Neural cell (in vitro differentiated cells): ENCODE results near the gene LRRC8C. TPM values are rescaled to one million over a fixed set of nuclear protein-coding genes. Genes with fewer than 3 reads are reported as not detected.

Experiments used
- H2AFZ ChIP-seq: fragments of 200-600, 300-800 bp; sonication (generic), shearing (Covaris generic); 2 replicates; pipeline ENCODE4 v1.6.0; 2014; ENCODE audit warnings: low read depth, mild to moderate bottlenecking, antibody characterized with exemption, low read length, moderate library complexity
- H3F3A ChIP-seq: fragments of 200-600 bp; shearing (Covaris generic); 2 replicates; pipeline ENCODE4 v1.6.1; 2016; ENCODE audit warnings: mild to moderate bottlenecking, moderate library complexity, mixed read lengths, antibody characterized with exemption, low read length; ENCODE audit not compliant: insufficient read depth, poor library complexity, severe bottlenecking
- H3K27ac ChIP-seq: fragments of 200-600, 300-800 bp; sonication (generic), shearing (Covaris generic); 2 replicates; pipeline ENCODE4 v1.5.1; 2014; ENCODE audit warnings: mild to moderate bottlenecking, low read length, moderate library complexity
- H3K27me3 ChIP-seq: fragments of 300-800, 200-600 bp; sonication (generic), shearing (Covaris generic); 2 replicates; pipeline ENCODE4 v1.6.0; 2014; ENCODE audit warnings: mild to moderate bottlenecking, low read depth, low read length, moderate library complexity; ENCODE audit not compliant: insufficient read depth
- H3K36me3 ChIP-seq: fragments of 300-800, 200-600 bp; sonication (generic), shearing (Covaris generic); 2 replicates; pipeline ENCODE4 v1.5.1; 2014; ENCODE audit warnings: mild to moderate bottlenecking, antibody characterized with exemption, low read length, moderate library complexity; ENCODE audit not compliant: insufficient read depth
- H3K4me2 ChIP-seq: fragments of 300-800, 200-600 bp; sonication (generic), shearing (Covaris generic); 2 replicates; pipeline ENCODE4 v1.6.0; 2014; ENCODE audit warnings: mild to moderate bottlenecking, low read length
- H3K4me3 ChIP-seq: fragments of 300-800, 200-600 bp; sonication (generic), shearing (Covaris generic); 2 replicates; pipeline ENCODE4 v1.5.1; 2014; ENCODE audit warnings: mild to moderate bottlenecking, low read length, moderate library complexity
- H3K79me2 ChIP-seq: fragments of 200-600 bp; shearing (Covaris generic); replicated peaks from 2 replicates; pipeline ENCODE4 v1.6.0; 2014; ENCODE audit warnings: mild to moderate bottlenecking, low read length, moderate library complexity; ENCODE audit not compliant: insufficient read depth
- H3K9ac ChIP-seq: fragments of 300-800, 200-600 bp; sonication (generic), shearing (Covaris generic); 2 replicates; pipeline ENCODE4 v1.6.1; 2016; ENCODE audit warnings: mild to moderate bottlenecking, low read length, mixed read lengths
- H3K9me2 ChIP-seq: fragments of 200-600 bp; shearing (Covaris generic); 2 replicates; pipeline ENCODE4 v1.6.1; 2016; ENCODE audit warnings: mild to moderate bottlenecking, low read length, mixed read lengths; ENCODE audit not compliant: insufficient read depth
- H3K9me3 ChIP-seq: fragments of 200-600, 300-800 bp; sonication (generic), shearing (Covaris generic); 2 replicates; pipeline ENCODE4 v1.6.1; 2016; ENCODE audit warnings: mild to moderate bottlenecking, mixed run types, low read length, moderate library complexity, mixed read lengths
- H4K20me1 ChIP-seq: fragments of 200-600 bp; shearing (Covaris generic); 2 replicates; pipeline ENCODE4 v1.6.1; 2016; ENCODE audit warnings: mild to moderate bottlenecking, mixed run types; ENCODE audit not compliant: insufficient read depth
- CTCF ChIP-seq: fragments of 450-650 bp; IDR thresholded peaks from 2 replicates; pipeline ENCODE4 v1.5.1; 2014; ENCODE audit warnings: antibody characterized with exemption, mild to moderate bottlenecking, moderate library complexity; ENCODE audit not compliant: poor library complexity, severe bottlenecking
- EP300 ChIP-seq: fragments of 450-650 bp; conservative IDR thresholded peaks from 2 replicates; pipeline ENCODE4 v1.6.1; 2014; ENCODE audit warnings: antibody characterized with exemption, mild to moderate bottlenecking, moderate library complexity; ENCODE audit not compliant: poor library complexity, severe bottlenecking
- EZH2 ChIP-seq: fragments of 200-600, 300-800 bp; shearing (Covaris generic), sonication (generic); IDR thresholded peaks from 2 replicates; pipeline ENCODE4 v1.6.1; 2014; ENCODE audit warnings: antibody characterized with exemption, low read length, borderline replicate concordance, mild to moderate bottlenecking; ENCODE audit not compliant: insufficient read depth, poor library complexity, severe bottlenecking
- MXI1 ChIP-seq: fragments of 450-650 bp; conservative IDR thresholded peaks from 2 replicates; pipeline ENCODE4 v1.6.1; 2014; ENCODE audit warnings: antibody characterized with exemption, mild to moderate bottlenecking; ENCODE audit not compliant: poor library complexity, severe bottlenecking
- POLR2AphosphoS5 ChIP-seq: IDR thresholded peaks from 2 replicates; pipeline ENCODE4 v1.6.1; 2012
- RAD21 ChIP-seq: fragments of 450-650 bp; conservative IDR thresholded peaks from 2 replicates; pipeline ENCODE4 v1.6.1; 2014; ENCODE audit warnings: antibody characterized with exemption, mild to moderate bottlenecking, moderate library complexity
- REST ChIP-seq: IDR thresholded peaks from 2 replicates; pipeline ENCODE4 v1.6.1; 2012; ENCODE audit warnings: borderline replicate concordance
- SMC3 ChIP-seq: fragments of 450-650 bp; conservative IDR thresholded peaks from 2 replicates; pipeline ENCODE4 v1.6.1; 2014; ENCODE audit warnings: antibody characterized with exemption, mild to moderate bottlenecking, moderate library complexity; ENCODE audit not compliant: poor library complexity
- TAF1 ChIP-seq: IDR thresholded peaks from 2 replicates; pipeline ENCODE4 v1.6.1; 2012; ENCODE audit warnings: low read depth
- polyA plus RNA-seq: library from polyadenylated mRNA; depleted of rRNA; stranded (reverse); fragments of >200 nt; gene quantifications from 2 replicates; pipeline ENCODE4 v1.2.3, GENCODE V29; 2014

The LRRC8C gene
- polyA plus RNA-seq, 1 donor from 2014 or later: 0.78 TPM

- no peaks in the 10 kb centered on the region for H4K20me1 ChIP-seq
- H3F3A ChIP-seq: no peaks in the 10 kb centered on the region
- H3K79me2 ChIP-seq: no peaks in the 10 kb centered on the region
- H3K9me3 ChIP-seq: no peaks in the 10 kb centered on the region
- TF ChIP-seq RAD21 (no peak), EZH2 (no peak), EP300 (no peak), REST (no peak), TAF1 (no peak), MXI1 (no peak), CTCF (no peak), POLR2AphosphoS5 (no peak)
- H3K4me3 ChIP-seq: no peak overlapping the region
- H3K36me3 ChIP-seq: no peaks in the 10 kb centered on the region
- H3K9ac ChIP-seq: no peak overlapping the region
- no peaks in the 10 kb centered on the region for H3K9me2 ChIP-seq
- no peak overlapping the region for H2AFZ ChIP-seq
- H3K27me3 ChIP-seq: no peaks in the 10 kb centered on the region
- H3K27ac ChIP-seq: no peak overlapping the region
- H3K4me2 ChIP-seq: no peak overlapping the region
Observed at GRCh38 chr1:89596698-89597097, 36.2 kb upstream of the LRRC8C start.

GRCh38 chr1:89598450-89599331 is 34.2 kb upstream of the LRRC8C start:
- H3K79me2 ChIP-seq: no peaks in the 10 kb centered on the region
- no peak overlapping the region for H3K4me2 ChIP-seq
- peak overlapping the region; percentile 1 for H2AFZ ChIP-seq
- H3K4me3 ChIP-seq: no peak overlapping the region
- no peaks in the 10 kb centered on the region for H3K9me2 ChIP-seq
- no peak overlapping the region for H3K9ac ChIP-seq
- H3F3A ChIP-seq: no peaks in the 10 kb centered on the region
- no peaks in the 10 kb centered on the region for H3K9me3 ChIP-seq
- no peak overlapping the region for H3K27ac ChIP-seq
- TF ChIP-seq CTCF (peak; percentile 72), RAD21 (peak; percentile 66), EP300 (no peak), REST (no peak), SMC3 (peak; percentile 78)
- H3K27me3 ChIP-seq: no peaks in the 10 kb centered on the region
- H3K36me3 ChIP-seq: no peaks in the 10 kb centered on the region
- no peaks in the 10 kb centered on the region for H4K20me1 ChIP-seq
